ENCODE measurements around the gene DUOX2. TPM values are rescaled to one million over a fixed set of nuclear protein-coding genes. Genes with fewer than 3 reads are reported as not detected.

Gene DUOX2
- polyA plus RNA-seq, 1 experiment = not detected

GRCh38 chr15:45099549-45100165 lies 14.3 kb downstream of the DUOX2 start:
- CTCF ChIA-PET = no interaction called here
- DNase-seq (ENCODE audit: low read depth) = no peak
- H3K27me3 ChIP-seq (ENCODE audit: control insufficient read depth, insufficient read depth, low read length) = peaks cover 6% of the 10 kb centered on the region

GRCh38 chr15:45097466-45097865 lies 16.5 kb downstream of the DUOX2 start:
- ChIA-PET POLR2A (no interaction called here), CTCF (interaction anchor here (6.9 kb wide), 1 partner anchor 20 kb away, joined by 33 read pairs; no protein-coding TSS in a partner anchor)
- no peaks in the 10 kb centered on the region for H3K36me3 ChIP-seq (ENCODE audit: control insufficient read depth, insufficient read depth, low read length)
- no peak for DNase-seq (ENCODE audit: low read depth)
- TF ChIP-seq, protein P1, sequence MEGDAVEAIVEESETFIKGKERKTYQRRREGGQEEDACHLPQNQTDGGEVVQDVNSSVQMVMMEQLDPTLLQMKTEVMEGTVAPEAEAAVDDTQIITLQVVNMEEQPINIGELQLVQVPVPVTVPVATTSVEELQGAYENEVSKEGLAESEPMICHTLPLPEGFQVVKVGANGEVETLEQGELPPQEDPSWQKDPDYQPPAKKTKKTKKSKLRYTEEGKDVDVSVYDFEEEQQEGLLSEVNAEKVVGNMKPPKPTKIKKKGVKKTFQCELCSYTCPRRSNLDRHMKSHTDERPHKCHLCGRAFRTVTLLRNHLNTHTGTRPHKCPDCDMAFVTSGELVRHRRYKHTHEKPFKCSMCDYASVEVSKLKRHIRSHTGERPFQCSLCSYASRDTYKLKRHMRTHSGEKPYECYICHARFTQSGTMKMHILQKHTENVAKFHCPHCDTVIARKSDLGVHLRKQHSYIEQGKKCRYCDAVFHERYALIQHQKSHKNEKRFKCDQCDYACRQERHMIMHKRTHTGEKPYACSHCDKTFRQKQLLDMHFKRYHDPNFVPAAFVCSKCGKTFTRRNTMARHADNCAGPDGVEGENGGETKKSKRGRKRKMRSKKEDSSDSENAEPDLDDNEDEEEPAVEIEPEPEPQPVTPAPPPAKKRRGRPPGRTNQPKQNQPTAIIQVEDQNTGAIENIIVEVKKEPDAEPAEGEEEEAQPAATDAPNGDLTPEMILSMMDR (IDR thresholded peaks at IDR 0.05; ENCODE audit: insufficient read depth, low read depth, low read length) = no peak
- no peak overlapping the region for H3K4me3 ChIP-seq (ENCODE audit: low read depth, low read length)
- peaks cover 2% of the 10 kb centered on the region for H3K27me3 ChIP-seq (ENCODE audit: control insufficient read depth, insufficient read depth, low read length)

More at GRCh38 chr15:45099549-45100165, 14.3 kb downstream of the DUOX2 start:
- POLR2A ChIA-PET = no interaction called here
- Histone ChIP-seq H3K4me3 (ENCODE audit: low read depth, low read length) (no peak overlapping the region), H3K36me3 (ENCODE audit: control insufficient read depth, insufficient read depth, low read length) (no peaks in the 10 kb centered on the region)
- TF ChIP-seq, protein P1 (IDR thresholded peaks at IDR 0.05; ENCODE audit: insufficient read depth, low read depth, low read length) = no peak

DNA sequence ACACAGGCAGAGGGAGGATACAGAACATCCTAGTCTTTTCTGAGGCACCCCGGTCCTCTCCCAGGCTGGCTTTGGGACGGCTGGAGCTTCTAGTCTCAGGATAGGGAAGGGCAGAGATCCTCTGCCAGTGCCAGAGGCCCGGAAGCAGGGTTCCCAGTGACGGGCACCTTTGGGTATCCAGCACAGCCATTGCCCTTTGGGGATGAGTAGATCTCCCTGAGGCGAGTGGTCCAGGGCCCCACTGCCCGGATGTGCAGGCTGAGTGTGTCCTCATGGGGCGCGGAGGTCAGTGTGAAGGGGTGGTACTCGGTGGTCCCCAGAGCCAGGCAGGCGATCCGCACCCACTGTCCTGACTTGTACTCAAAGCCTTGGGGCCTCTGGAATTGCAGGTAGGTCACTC lies 18.3 kb downstream of the DUOX2 start:
- CTCF ChIA-PET = interaction anchor here (6.9 kb wide), 1 partner anchor 22 kb away, joined by 33 read pairs; no protein-coding TSS in a partner anchor
- H3K36me3 ChIP-seq (ENCODE audit: control insufficient read depth, insufficient read depth, low read length) = no peaks in the 10 kb centered on the region
- TF ChIP-seq, protein P1 (IDR thresholded peaks at IDR 0.05; ENCODE audit: insufficient read depth, low read depth, low read length) = no peak
- no peak for DNase-seq (ENCODE audit: low read depth)
- POLR2A ChIA-PET = no interaction called here
- peaks cover 4% of the 10 kb centered on the region for H3K27me3 ChIP-seq (ENCODE audit: control insufficient read depth, insufficient read depth, low read length)
- H3K4me3 ChIP-seq (ENCODE audit: low read depth, low read length) = no peak overlapping the region

- no peaks in the 10 kb centered on the region for H3K36me3 ChIP-seq (ENCODE audit: control insufficient read depth, insufficient read depth, low read length)
- CTCF ChIA-PET = interaction anchor here (6.9 kb wide), 1 partner anchor 23 kb away, joined by 33 read pairs; no protein-coding TSS in a partner anchor
- TF ChIP-seq, protein P1 (IDR thresholded peaks at IDR 0.05; ENCODE audit: insufficient read depth, low read depth, low read length) = no peak
- no peak for DNase-seq (ENCODE audit: low read depth)
- H3K4me3 ChIP-seq (ENCODE audit: low read depth, low read length) = no peak overlapping the region
- POLR2A ChIA-PET = no interaction called here
- H3K27me3 ChIP-seq (ENCODE audit: control insufficient read depth, insufficient read depth, low read length) = peaks cover 7% of the 10 kb centered on the region
These were observed 19.6 kb downstream of the DUOX2 start for GRCh38 chr15:45094358-45094730.

GRCh38 chr15:45093622-45094357 lies 20.2 kb downstream of the DUOX2 start:
- TF ChIP-seq, protein P1 (IDR thresholded peaks at IDR 0.05; ENCODE audit: insufficient read depth, low read depth, low read length) = no peak
- POLR2A ChIA-PET = no interaction called here
- Histone ChIP-seq H3K27me3 (ENCODE audit: control insufficient read depth, insufficient read depth, low read length) (peaks cover 7% of the 10 kb centered on the region), H3K36me3 (ENCODE audit: control insufficient read depth, insufficient read depth, low read length) (no peaks in the 10 kb centered on the region), H3K4me3 (ENCODE audit: low read depth, low read length) (no peak overlapping the region)
- DNase-seq (ENCODE audit: low read depth) = no peak
- CTCF ChIA-PET = interaction anchor here (0.7 to 6.9 kb wide), 3 partner anchors 19 to 183 kb away, joined by 3 to 33 read pairs (median 3); no protein-coding TSS in a partner anchor

Data from BJ (cell line).